PC-9 (cell line): Measurements from ENCODE around the gene INMT. TPM values are rescaled to one million over a fixed set of nuclear protein-coding genes. Genes with fewer than 3 reads are reported as not detected.

Source experiments
- BruUV-seq: library from RNA; stranded (reverse); fragments of 400-500 nt; replicated peaks from 2 replicates; lab custom pipeline; 2021; lab: Mats Ljungman, UMichigan
- CTCF ChIA-PET: fragments of 300-600 bp; sonication (Branson Sonifier 250); formaldehyde crosslinking; loops from one replicate; lab custom pipeline; 2022; ENCODE audit warnings: antibody characterized with exemption; lab: Charles Lee
- POLR2A ChIA-PET: fragments of 300-600 bp; sonication (Branson Sonifier 250); formaldehyde crosslinking; loops from one replicate; lab custom pipeline; 2022; ENCODE audit warnings: antibody characterized with exemption; ENCODE audit not compliant: unreplicated experiment; lab: Charles Lee
- DNase-seq, 2 experiments: peaks; one replicate each; pipeline versions ENCODE4 v3.0.0 to v3.0.0-alpha.2; 2015 to 2022; ENCODE audit warnings: mixed read lengths in 1 of 2
- H2AFZ ChIP-seq: fragments of 200-600 bp; sonication (generic); 2 replicates; pipeline ENCODE4 v1.8.1; 2017; ENCODE audit warnings: antibody characterized with exemption
- H3F3A ChIP-seq: fragments of 200-600 bp; sonication (generic); 2 replicates; pipeline ENCODE4 v1.8.1; 2017; ENCODE audit warnings: antibody characterized with exemption, mild to moderate bottlenecking, low read depth; ENCODE audit not compliant: insufficient read depth
- H3K27ac ChIP-seq: fragments of 200-600 bp; sonication (generic); 2 replicates; pipeline ENCODE4 v1.6.1; 2016; ENCODE audit warnings: mixed run types
- H3K27me3 ChIP-seq: fragments of 200-600 bp; sonication (generic); 2 replicates; pipeline ENCODE4 v1.6.1; 2016; ENCODE audit warnings: low read depth, mixed run types; ENCODE audit not compliant: insufficient read depth
- H3K36me3 ChIP-seq: fragments of 200-600 bp; sonication (generic); 2 replicates; pipeline ENCODE4 v1.6.1; 2016; ENCODE audit warnings: low read depth, mixed run types
- H3K4me1 ChIP-seq: fragments of 200-600 bp; sonication (generic); replicated peaks from 2 replicates; pipeline ENCODE4 v1.6.1; 2016; ENCODE audit warnings: mixed run types; ENCODE audit not compliant: insufficient read depth
- H3K4me2 ChIP-seq: fragments of 200-600 bp; sonication (generic); 2 replicates; pipeline ENCODE4 v1.6.1; 2017; ENCODE audit warnings: mixed run types
- H3K4me3 ChIP-seq: fragments of 200-600 bp; sonication (generic); 2 replicates; pipeline ENCODE4 v1.6.1; 2016; ENCODE audit warnings: mixed run types
- H3K79me2 ChIP-seq: fragments of 200-600 bp; sonication (generic); 2 replicates; pipeline ENCODE4 v1.6.1; 2017; ENCODE audit warnings: low read depth, mixed run types
- H3K9me2 ChIP-seq: fragments of 200-600 bp; sonication (generic); 2 replicates; pipeline ENCODE4 v1.8.1; 2017; ENCODE audit warnings: mild to moderate bottlenecking; ENCODE audit not compliant: insufficient read depth
- H3K9me3 ChIP-seq: fragments of 200-600 bp; sonication (generic); 2 replicates; pipeline ENCODE4 v1.8.1; 2016; ENCODE audit warnings: low read depth; ENCODE audit not compliant: insufficient read depth
- H4K20me1 ChIP-seq: fragments of 200-600 bp; sonication (generic); 2 replicates; pipeline ENCODE4 v1.8.1; 2017; ENCODE audit not compliant: insufficient read depth
- EZH2 ChIP-seq: fragments of 200-600 bp; sonication (generic); IDR thresholded peaks from 2 replicates; pipeline ENCODE4 v1.8.0; 2017; ENCODE audit warnings: antibody characterized with exemption, low read depth
- intact Hi-C: fragments of 100-400 bp; cut with micrococcal nuclease; formaldehyde crosslinking; loops from one replicate; pipeline ENCODE4 v1.10.0; 2022; ENCODE audit not compliant: unreplicated experiment
- total RNA-seq: library from RNA; stranded (reverse); gene quantifications from 2 replicates; pipeline ENCODE4 v1.2.3, GENCODE V29; 2021
- TF ChIP-seq, protein P1 (sequence below): fragments of 200-600 bp; sonication (generic); conservative IDR thresholded peaks from 2 replicates; pipeline ENCODE4 v1.6.1; 2017; ENCODE audit warnings: mixed run types, antibody characterized with exemption, mild to moderate bottlenecking, moderate library complexity

INMT gene
- total RNA-seq, 1 experiment from 2014 or later: not detected

- CTCF ChIA-PET: no interaction called here
- Histone ChIP-seq H2AFZ (no peak overlapping the region), H3K79me2 (no peaks in the 10 kb centered on the region), H3K27ac (no peak overlapping the region), H3K27me3 (peaks cover 51% of the 10 kb centered on the region), H4K20me1 (no peaks in the 10 kb centered on the region), H3K9me3 (no peaks in the 10 kb centered on the region; the same call in 1 of the 2 replicates), H3F3A (no peaks in the 10 kb centered on the region), H3K4me2 (no peak overlapping the region), H3K4me1 (no peaks in the 10 kb centered on the region), H3K36me3 (no peaks in the 10 kb centered on the region), H3K9me2 (no peaks in the 10 kb centered on the region), H3K4me3 (no peak overlapping the region)
- TF ChIP-seq, protein P1, sequence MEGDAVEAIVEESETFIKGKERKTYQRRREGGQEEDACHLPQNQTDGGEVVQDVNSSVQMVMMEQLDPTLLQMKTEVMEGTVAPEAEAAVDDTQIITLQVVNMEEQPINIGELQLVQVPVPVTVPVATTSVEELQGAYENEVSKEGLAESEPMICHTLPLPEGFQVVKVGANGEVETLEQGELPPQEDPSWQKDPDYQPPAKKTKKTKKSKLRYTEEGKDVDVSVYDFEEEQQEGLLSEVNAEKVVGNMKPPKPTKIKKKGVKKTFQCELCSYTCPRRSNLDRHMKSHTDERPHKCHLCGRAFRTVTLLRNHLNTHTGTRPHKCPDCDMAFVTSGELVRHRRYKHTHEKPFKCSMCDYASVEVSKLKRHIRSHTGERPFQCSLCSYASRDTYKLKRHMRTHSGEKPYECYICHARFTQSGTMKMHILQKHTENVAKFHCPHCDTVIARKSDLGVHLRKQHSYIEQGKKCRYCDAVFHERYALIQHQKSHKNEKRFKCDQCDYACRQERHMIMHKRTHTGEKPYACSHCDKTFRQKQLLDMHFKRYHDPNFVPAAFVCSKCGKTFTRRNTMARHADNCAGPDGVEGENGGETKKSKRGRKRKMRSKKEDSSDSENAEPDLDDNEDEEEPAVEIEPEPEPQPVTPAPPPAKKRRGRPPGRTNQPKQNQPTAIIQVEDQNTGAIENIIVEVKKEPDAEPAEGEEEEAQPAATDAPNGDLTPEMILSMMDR: no peak
- no peak for TF ChIP-seq EZH2
- no TSS peak for BruUV-seq
- POLR2A ChIA-PET: no interaction called here
- intact Hi-C loops: no loop called here
- DNase-seq: no peak
Observed at GRCh38 chr7:30752979-30753378, 1.0 kb downstream of the INMT start.

- POLR2A ChIA-PET: interaction anchor here (0.7 kb wide), 1 partner anchor 10 kb away, joined by 4 read pairs; no protein-coding TSS in a partner anchor
- no TSS peak for BruUV-seq
Observed at GRCh38 chr7:30754315-30754877, 2.5 kb downstream of the INMT start.

DNA sequence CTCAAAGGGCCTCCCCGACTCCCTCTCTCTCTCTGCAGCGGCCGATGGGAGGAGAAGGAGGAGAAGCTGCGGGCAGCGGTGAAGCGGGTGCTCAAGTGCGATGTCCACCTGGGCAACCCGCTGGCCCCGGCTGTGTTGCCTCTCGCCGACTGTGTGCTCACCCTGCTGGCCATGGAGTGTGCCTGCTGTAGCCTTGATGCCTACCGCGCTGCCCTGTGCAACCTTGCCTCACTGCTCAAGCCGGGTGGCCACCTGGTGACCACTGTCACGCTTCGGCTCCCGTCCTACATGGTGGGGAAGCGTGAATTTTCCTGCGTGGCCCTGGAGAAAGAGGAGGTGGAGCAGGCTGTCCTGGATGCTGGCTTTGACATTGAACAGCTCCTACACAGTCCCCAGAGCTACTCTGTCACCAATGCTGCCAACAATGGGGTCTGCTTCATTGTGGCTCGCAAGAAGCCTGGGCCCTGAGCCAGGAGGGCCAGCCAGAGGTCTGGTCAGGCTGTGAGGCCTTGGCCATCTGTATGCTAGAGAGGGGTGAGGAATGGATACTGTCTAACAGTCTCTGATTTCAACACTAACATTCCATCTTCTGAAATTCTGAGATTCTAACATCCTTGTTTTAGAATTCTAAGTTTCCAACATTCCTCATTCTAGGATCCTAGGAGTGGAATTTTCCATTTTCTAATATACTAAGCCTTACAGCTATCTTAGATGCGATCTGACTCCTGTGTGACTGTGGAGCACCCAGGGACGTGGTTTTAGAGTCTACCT is 3.6 kb downstream of the INMT start:
- no peak overlapping the region for H2AFZ ChIP-seq
- CTCF ChIA-PET: no interaction called here

More at GRCh38 chr7:30754315-30754877, 2.5 kb downstream of the INMT start:
- Histone ChIP-seq H3K27me3 (peaks cover 66% of the 10 kb centered on the region), H3K9me2 (no peaks in the 10 kb centered on the region), H4K20me1 (no peaks in the 10 kb centered on the region), H2AFZ (no peak overlapping the region), H3K9me3 (no peaks in the 10 kb centered on the region; the same call in 1 of the 2 replicates), H3K79me2 (no peaks in the 10 kb centered on the region), H3K4me3 (no peak overlapping the region), H3K36me3 (no peaks in the 10 kb centered on the region), H3K4me1 (no peaks in the 10 kb centered on the region), H3K27ac (no peak overlapping the region), H3F3A (no peaks in the 10 kb centered on the region), H3K4me2 (no peak overlapping the region)
- no peak for DNase-seq
- CTCF ChIA-PET: no interaction called here
- intact Hi-C loops: no loop called here
- TF ChIP-seq, protein P1: no peak
- TF ChIP-seq EZH2: no peak

More for the DNA sequence above, 3.6 kb downstream of the INMT start:
- Histone ChIP-seq H3K27me3 (peaks cover 72% of the 10 kb centered on the region), H3K4me3 (no peak overlapping the region), H3K27ac (no peak overlapping the region), H3K9me2 (no peaks in the 10 kb centered on the region), H3K79me2 (no peaks in the 10 kb centered on the region), H3K36me3 (no peaks in the 10 kb centered on the region), H3K9me3 (no peaks in the 10 kb centered on the region), H3F3A (no peaks in the 10 kb centered on the region), H3K4me2 (no peak overlapping the region), H3K4me1 (no peaks in the 10 kb centered on the region), H4K20me1 (no peaks in the 10 kb centered on the region)
- no peak for DNase-seq
- no TSS peak for BruUV-seq
- no peak for TF ChIP-seq EZH2
- intact Hi-C loops: no loop called here
- POLR2A ChIA-PET: no interaction called here
